ENCODE results near the gene LZTS2. TPM values are rescaled to one million over a fixed set of nuclear protein-coding genes. Genes with fewer than 3 reads are reported as not detected.
"Not testable (repeated sequence)": the region's sequence is repeated elsewhere in the genome, so short reads cannot be mapped to it uniquely, and the experiment has no call there.

LZTS2 gene
- polyA plus RNA-seq, 6 donors from 2014 or later, result 2.2 to 21.5 (median 13.2) TPM

- ATAC-seq (ENCODE audit: low read depth in 2 of 2), result no peak
- DNase-seq, result no peak
Observed at GRCh38 chr10:100970914-100971811, 28.4 kb upstream of the LZTS2 start.

GRCh38 chr10:100972115-100972903 is 27.3 kb upstream of the LZTS2 start:
- Mint-ChIP-seq H3K9me3 (peaks cover 0 to 2% (median 0%) of the 10 kb centered on the region in 7 donors), H3K4me1 (peaks cover 10 to 23% (median 16%) of the 10 kb centered on the region in 3 donors), H3K36me3 (no peaks in the 10 kb centered on the region), H3K27me3 (peaks cover 0 to 5% (median 0%) of the 10 kb centered on the region in 3 donors), H3K27ac (peak overlapping the region in 2 of 6 donors; percentile 33 to 37), H3K4me3 (peak overlapping the region in 1 of 8 donors; percentile 9)
- DNase-seq, result no peak
- ATAC-seq (ENCODE audit: low read depth in 2 of 2), result no peak

More at GRCh38 chr10:100970914-100971811, 28.4 kb upstream of the LZTS2 start:
- Mint-ChIP-seq H3K27ac (no peak overlapping the region), H3K27me3 (peaks cover 0 to 5% (median 0%) of the 10 kb centered on the region in 3 donors), H3K4me1 (peaks cover 10 to 18% (median 16%) of the 10 kb centered on the region in 3 donors), H3K4me3 (peak overlapping the region in 5 of 8 donors; percentile 16 to 84 (median 63)), H3K36me3 (no peaks in the 10 kb centered on the region), H3K9me3 (peaks cover 0 to 2% (median 0%) of the 10 kb centered on the region in 7 donors)

GRCh38 chr10:100972904-100973535 is 26.6 kb upstream of the LZTS2 start:
- DNase-seq, result no peak
- H3K27me3 Mint-ChIP-seq, result no peaks in the 10 kb centered on the region
- no peaks in the 10 kb centered on the region for H3K36me3 Mint-ChIP-seq
- H3K27ac Mint-ChIP-seq, result peak overlapping the region in 1 of 6 donors; percentile 37
- H3K9me3 Mint-ChIP-seq, result peaks cover 0 to 2% (median 0%) of the 10 kb centered on the region in 7 donors
- peak overlapping the region in 1 of 8 donors; percentile 9 for H3K4me3 Mint-ChIP-seq
- H3K4me1 Mint-ChIP-seq, result peaks cover 10 to 23% (median 16%) of the 10 kb centered on the region in 3 donors
- ATAC-seq (ENCODE audit: low read depth in 2 of 2), result no peak

- not testable (repeated sequence) for H3K9me3 Mint-ChIP-seq; H3K4me1 Mint-ChIP-seq; H3K27me3 Mint-ChIP-seq; H3K27ac Mint-ChIP-seq; H3K4me3 Mint-ChIP-seq; H3K36me3 Mint-ChIP-seq; ATAC-seq (ENCODE audit: low read depth in 2 of 2); DNase-seq
Observed at GRCh38 chr10:100975397-100975796, 24.2 kb upstream of the LZTS2 start.

GRCh38 chr10:100976906-100977305 is 22.7 kb upstream of the LZTS2 start:
- H3K4me1 Mint-ChIP-seq, result peaks cover 0 to 5% (median 0%) of the 10 kb centered on the region in 3 donors
- ATAC-seq (ENCODE audit: low read depth in 2 of 2), result no peak
- peaks cover 5 to 10% of the 10 kb centered on the region in 2 donors for H3K36me3 Mint-ChIP-seq
- no peak overlapping the region for H3K27ac Mint-ChIP-seq
- DNase-seq, result no peak
- no peaks in the 10 kb centered on the region for H3K27me3 Mint-ChIP-seq
- peaks cover 0 to 2% (median 0%) of the 10 kb centered on the region in 7 donors for H3K9me3 Mint-ChIP-seq
- H3K4me3 Mint-ChIP-seq, result peak overlapping the region in 1 of 8 donors; percentile 19

- H3K27me3 Mint-ChIP-seq, result no peaks in the 10 kb centered on the region
- no peak overlapping the region for H3K4me3 Mint-ChIP-seq
- peaks cover 0 to 5% (median 0%) of the 10 kb centered on the region in 3 donors for H3K4me1 Mint-ChIP-seq
- DNase-seq, result no peak
- peaks cover 5 to 15% of the 10 kb centered on the region in 2 donors for H3K36me3 Mint-ChIP-seq
- no peak for ATAC-seq (ENCODE audit: low read depth in 2 of 2)
- peaks cover 0 to 1% (median 0%) of the 10 kb centered on the region in 7 donors for H3K9me3 Mint-ChIP-seq
- peak overlapping the region in 1 of 6 donors; percentile 9 for H3K27ac Mint-ChIP-seq
Observed at GRCh38 chr10:100977436-100977835, 22.2 kb upstream of the LZTS2 start.

GRCh38 chr10:100978121-100978900 is 21.3 kb upstream of the LZTS2 start:
- Mint-ChIP-seq H3K4me1 (peaks cover 0 to 5% (median 0%) of the 10 kb centered on the region in 3 donors), H3K27ac (peak overlapping the region in 3 of 6 donors; percentile 10 to 75 (median 15)), H3K9me3 (no peaks in the 10 kb centered on the region), H3K27me3 (no peaks in the 10 kb centered on the region), H3K36me3 (peaks cover 5 to 17% of the 10 kb centered on the region in 2 donors), H3K4me3 (no peak overlapping the region)
- no peak for ATAC-seq (ENCODE audit: low read depth in 2 of 2)
- DNase-seq, result no peak

GRCh38 chr10:100978901-100979195 is 20.8 kb upstream of the LZTS2 start:
- H3K27ac Mint-ChIP-seq, result no peak overlapping the region
- no peaks in the 10 kb centered on the region for H3K9me3 Mint-ChIP-seq
- DNase-seq (no peak), ATAC-seq (ENCODE audit: low read depth in 2 of 2) (no peak)
- H3K27me3 Mint-ChIP-seq, result no peaks in the 10 kb centered on the region
- peaks cover 5 to 17% of the 10 kb centered on the region in 2 donors for H3K36me3 Mint-ChIP-seq
- peaks cover 0 to 5% (median 0%) of the 10 kb centered on the region in 3 donors for H3K4me1 Mint-ChIP-seq
- H3K4me3 Mint-ChIP-seq, result no peak overlapping the region

GRCh38 chr10:100979791-100980272 is 19.8 kb upstream of the LZTS2 start:
- Mint-ChIP-seq H3K27ac (no peak overlapping the region), H3K4me3 (no peak overlapping the region), H3K27me3 (no peaks in the 10 kb centered on the region), H3K9me3 (no peaks in the 10 kb centered on the region), H3K4me1 (peaks cover 0 to 6% (median 5%) of the 10 kb centered on the region in 3 donors), H3K36me3 (peaks cover 5 to 17% of the 10 kb centered on the region in 2 donors)
- ATAC-seq (ENCODE audit: low read depth in 2 of 2) (no peak), DNase-seq (no peak)

- ATAC-seq (ENCODE audit: low read depth in 2 of 2), result no peak
- Mint-ChIP-seq H3K27ac (no peak overlapping the region), H3K4me3 (peak overlapping the region in 1 of 8 donors; percentile 40), H3K4me1 (peaks cover 1 to 6% (median 5%) of the 10 kb centered on the region in 3 donors), H3K9me3 (no peaks in the 10 kb centered on the region), H3K27me3 (no peaks in the 10 kb centered on the region), H3K36me3 (peaks cover 5 to 17% of the 10 kb centered on the region in 2 donors)
- DNase-seq, result no peak
Observed at GRCh38 chr10:100980311-100980710, 19.3 kb upstream of the LZTS2 start.

- Mint-ChIP-seq H3K36me3 (peaks cover 5 to 17% of the 10 kb centered on the region in 2 donors), H3K4me1 (peaks cover 5 to 9% (median 9%) of the 10 kb centered on the region in 3 donors), H3K27ac (no peak overlapping the region), H3K27me3 (no peaks in the 10 kb centered on the region), H3K9me3 (no peaks in the 10 kb centered on the region), H3K4me3 (no peak overlapping the region)
- no peak for ATAC-seq (ENCODE audit: low read depth in 2 of 2)
- DNase-seq, result no peak
Observed at GRCh38 chr10:100980711-100981110, 18.9 kb upstream of the LZTS2 start.

GRCh38 chr10:100981178-100981772 is 18.3 kb upstream of the LZTS2 start:
- Mint-ChIP-seq H3K4me1 (peaks cover 8 to 13% (median 12%) of the 10 kb centered on the region in 3 donors), H3K36me3 (peaks cover 5 to 17% of the 10 kb centered on the region in 2 donors), H3K27ac (no peak overlapping the region), H3K27me3 (no peaks in the 10 kb centered on the region), H3K9me3 (no peaks in the 10 kb centered on the region), H3K4me3 (no peak overlapping the region)
- ATAC-seq (ENCODE audit: low read depth in 2 of 2) (no peak), DNase-seq (no peak)
